Measurements from ENCODE around the gene SPEM1. TPM values are rescaled to one million over a fixed set of nuclear protein-coding genes. Genes with fewer than 3 reads are reported as not detected.

The SPEM1 gene
- total RNA-seq, 1 donor from 2014 or later, result 0.31 TPM

DNA sequence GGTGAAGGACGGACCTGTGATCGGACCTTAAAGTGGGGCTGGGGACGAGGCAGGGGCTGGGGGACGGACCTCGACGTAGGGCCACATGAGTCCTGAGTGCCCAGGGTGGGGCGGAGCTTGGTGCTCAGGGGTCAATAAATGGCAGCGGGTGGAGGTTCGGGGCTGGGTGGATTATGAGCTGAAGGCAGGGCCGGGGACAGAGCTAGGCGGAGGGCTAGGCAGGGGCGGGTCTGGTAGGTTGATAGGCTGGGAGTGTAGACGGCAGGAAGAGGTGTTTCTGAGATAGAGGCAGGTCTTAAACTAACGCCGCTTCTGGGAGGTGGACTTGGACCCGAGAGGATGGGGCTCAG lies 25.5 kb downstream of the SPEM1 start:
- H3K27me3 Mint-ChIP-seq, result peaks cover 47% of the 10 kb centered on the region
- H3K9me3 Mint-ChIP-seq, result no peaks in the 10 kb centered on the region
- DNase-seq (ENCODE audit: extremely low spot score, unreplicated experiment), result no peak
- TF ChIP-seq, protein P1, sequence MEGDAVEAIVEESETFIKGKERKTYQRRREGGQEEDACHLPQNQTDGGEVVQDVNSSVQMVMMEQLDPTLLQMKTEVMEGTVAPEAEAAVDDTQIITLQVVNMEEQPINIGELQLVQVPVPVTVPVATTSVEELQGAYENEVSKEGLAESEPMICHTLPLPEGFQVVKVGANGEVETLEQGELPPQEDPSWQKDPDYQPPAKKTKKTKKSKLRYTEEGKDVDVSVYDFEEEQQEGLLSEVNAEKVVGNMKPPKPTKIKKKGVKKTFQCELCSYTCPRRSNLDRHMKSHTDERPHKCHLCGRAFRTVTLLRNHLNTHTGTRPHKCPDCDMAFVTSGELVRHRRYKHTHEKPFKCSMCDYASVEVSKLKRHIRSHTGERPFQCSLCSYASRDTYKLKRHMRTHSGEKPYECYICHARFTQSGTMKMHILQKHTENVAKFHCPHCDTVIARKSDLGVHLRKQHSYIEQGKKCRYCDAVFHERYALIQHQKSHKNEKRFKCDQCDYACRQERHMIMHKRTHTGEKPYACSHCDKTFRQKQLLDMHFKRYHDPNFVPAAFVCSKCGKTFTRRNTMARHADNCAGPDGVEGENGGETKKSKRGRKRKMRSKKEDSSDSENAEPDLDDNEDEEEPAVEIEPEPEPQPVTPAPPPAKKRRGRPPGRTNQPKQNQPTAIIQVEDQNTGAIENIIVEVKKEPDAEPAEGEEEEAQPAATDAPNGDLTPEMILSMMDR (conservative IDR thresholded peaks at IDR 0.05), result no peak
- H3K36me3 Mint-ChIP-seq, result peaks cover 8% of the 10 kb centered on the region
- peak overlapping the region; percentile 82 for H3K27ac Mint-ChIP-seq
- peaks cover 26% of the 10 kb centered on the region for H3K4me1 Mint-ChIP-seq (ENCODE audit: unreplicated experiment)
- H3K4me3 Mint-ChIP-seq, result peak overlapping the region; percentile 89

DNA sequence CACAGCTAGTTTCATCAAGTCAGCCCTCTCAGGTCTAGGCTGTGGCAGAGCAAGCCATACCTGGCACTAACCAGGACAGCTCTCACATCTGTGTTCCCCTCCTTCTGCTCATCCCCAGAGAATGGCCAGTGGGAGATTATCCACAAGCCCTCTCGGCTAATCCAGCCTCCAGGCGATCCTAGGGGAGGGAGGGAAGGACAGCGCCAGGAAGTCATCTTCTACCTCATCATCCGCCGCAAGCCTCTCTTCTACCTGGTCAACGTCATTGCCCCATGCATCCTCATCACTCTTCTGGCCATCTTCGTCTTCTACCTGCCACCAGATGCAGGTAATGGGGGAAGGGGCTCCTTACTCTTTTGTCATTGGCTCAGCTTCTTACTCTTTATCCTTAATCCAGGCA lies 28.3 kb downstream of the SPEM1 start:
- TF ChIP-seq, protein P1 (conservative IDR thresholded peaks at IDR 0.05), result no peak
- Mint-ChIP-seq H3K9me3 (no peaks in the 10 kb centered on the region), H3K4me3 (no peak overlapping the region), H3K4me1 (ENCODE audit: unreplicated experiment) (peaks cover 17% of the 10 kb centered on the region), H3K27ac (no peak overlapping the region), H3K36me3 (peaks cover 11% of the 10 kb centered on the region), H3K27me3 (peaks cover 31% of the 10 kb centered on the region)
- no peak for DNase-seq (ENCODE audit: extremely low spot score, unreplicated experiment)

DNA sequence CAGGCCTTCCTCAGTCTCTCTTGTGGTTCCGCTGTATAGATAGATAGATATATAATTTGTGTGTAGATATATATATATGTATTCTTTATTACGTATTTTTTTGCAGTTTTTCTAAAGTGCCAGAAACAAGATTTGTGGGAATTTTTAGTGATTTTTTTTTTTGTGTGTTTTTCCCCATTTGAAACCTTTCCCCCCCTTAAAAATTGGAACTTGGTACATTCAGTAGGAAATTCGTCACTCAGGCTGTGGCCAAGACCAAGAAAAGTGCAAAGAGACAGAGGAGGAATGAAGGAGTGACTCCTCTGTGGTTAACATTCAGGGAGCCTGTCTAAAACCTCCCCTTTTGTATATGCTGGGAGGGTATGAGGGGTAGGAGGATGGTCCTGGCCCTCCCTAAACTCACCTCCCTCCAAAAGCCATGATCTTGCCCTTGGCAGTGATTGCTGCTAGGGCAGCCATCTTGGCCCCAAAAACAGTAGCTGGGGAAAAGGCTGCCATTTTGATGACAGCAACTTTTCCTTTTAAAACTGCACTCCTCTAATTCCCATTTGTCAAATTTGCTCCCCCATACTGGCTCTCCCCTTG lies 39.9 kb downstream of the SPEM1 start:
- Mint-ChIP-seq H3K27ac (peak overlapping the region; percentile 82), H3K27me3 (no peaks in the 10 kb centered on the region), H3K4me3 (peak overlapping the region; percentile 30), H3K4me1 (ENCODE audit: unreplicated experiment) (peaks cover 11% of the 10 kb centered on the region), H3K36me3 (peaks cover 8% of the 10 kb centered on the region), H3K9me3 (no peaks in the 10 kb centered on the region)
- TF ChIP-seq, protein P1 (conservative IDR thresholded peaks at IDR 0.05), result no peak
- DNase-seq (ENCODE audit: extremely low spot score, unreplicated experiment), result no peak

DNA sequence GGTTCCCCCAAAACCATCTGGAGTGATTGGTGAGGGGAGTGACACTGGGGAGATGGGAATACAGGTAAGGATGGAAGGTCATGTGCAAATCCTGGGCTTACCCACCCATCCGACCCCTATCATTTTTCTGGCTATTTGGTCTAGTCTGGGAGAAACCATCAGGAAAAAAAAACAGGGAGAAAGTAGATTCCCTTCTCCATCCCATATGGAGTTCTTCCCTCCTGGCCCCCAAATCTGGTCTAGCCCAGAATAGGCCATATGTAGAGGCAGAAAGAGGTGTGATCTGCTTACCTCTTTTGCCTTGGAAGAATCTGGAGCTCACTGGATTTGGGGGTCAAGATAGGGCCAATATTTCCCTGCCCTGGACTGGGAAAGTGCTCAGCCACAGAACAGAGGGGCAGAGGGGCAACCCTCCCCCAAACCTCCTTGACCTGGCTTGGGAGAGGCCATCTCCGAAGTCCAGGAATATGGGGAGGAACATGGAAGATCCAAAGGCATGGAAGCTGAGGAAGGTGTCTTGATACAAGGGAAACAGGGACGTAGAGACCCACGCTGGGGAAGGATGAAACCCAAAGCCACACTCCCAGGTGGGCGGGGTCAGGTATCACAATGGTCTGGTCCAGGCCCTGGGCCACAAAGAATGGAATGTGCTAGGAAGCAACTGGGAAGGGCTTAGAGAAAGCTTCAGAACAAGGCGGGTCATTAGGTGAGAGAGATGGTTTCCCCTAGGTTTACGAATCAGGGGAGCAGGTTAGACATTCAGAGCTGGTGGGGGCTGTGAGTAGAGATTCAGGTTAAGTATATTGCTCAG lies 40.9 kb downstream of the SPEM1 start:
- H3K4me1 Mint-ChIP-seq (ENCODE audit: unreplicated experiment), result peaks cover 5% of the 10 kb centered on the region
- H3K4me3 Mint-ChIP-seq, result no peak overlapping the region
- H3K27ac Mint-ChIP-seq, result peak overlapping the region; percentile 62
- TF ChIP-seq, protein P1 (conservative IDR thresholded peaks at IDR 0.05), result no peak
- no peaks in the 10 kb centered on the region for H3K27me3 Mint-ChIP-seq
- H3K36me3 Mint-ChIP-seq, result peaks cover 3% of the 10 kb centered on the region
- DNase-seq (ENCODE audit: extremely low spot score, unreplicated experiment), result no peak
- no peaks in the 10 kb centered on the region for H3K9me3 Mint-ChIP-seq

DNA sequence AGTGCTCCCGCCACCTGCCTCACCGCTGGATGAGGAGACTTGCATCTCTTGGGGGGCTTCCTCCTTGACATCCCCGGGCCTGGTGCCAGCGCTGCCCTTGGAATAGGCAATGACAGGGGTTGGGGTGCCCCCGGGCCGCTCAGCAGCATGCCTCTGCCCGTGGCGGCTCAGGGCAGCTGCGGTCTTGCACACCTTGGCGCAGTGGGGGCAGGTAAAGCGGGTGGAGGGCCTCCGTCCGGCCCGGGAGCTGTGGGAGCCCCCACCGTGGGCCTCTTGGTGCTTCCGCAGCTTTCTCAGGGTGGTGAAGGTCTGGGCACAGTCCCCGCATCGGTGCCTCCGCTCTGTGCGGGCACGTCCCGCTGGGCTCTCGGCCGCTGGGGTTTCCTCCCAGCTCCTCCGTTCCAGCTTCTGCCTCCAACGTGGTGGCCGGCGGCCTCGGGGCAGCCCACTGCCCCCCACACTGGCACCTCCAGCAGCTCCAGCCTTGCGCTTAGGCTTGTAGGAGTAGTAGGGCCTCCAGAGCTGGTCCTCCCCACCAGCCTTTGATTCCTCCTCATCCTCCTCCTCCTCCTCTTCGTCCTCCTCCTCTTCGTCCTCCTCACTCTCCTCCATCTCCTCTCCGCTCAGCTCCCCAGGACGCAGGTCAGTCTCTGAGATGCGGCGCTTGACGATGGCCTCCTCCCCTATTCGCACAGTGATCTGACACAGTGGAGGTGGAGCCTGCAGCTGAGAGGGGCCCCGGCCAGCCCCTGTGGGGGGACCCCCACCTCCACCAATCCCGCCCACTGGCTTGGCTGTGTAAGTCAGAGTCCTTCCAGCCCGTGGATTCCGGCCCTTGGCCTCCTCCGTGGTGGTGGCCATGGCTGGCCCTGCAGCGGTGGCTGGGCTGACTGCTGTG lies 42.6 kb downstream of the SPEM1 start:
- TF ChIP-seq, protein P1 (conservative IDR thresholded peaks at IDR 0.05), result no peak
- no peak for DNase-seq (ENCODE audit: extremely low spot score, unreplicated experiment)
- Mint-ChIP-seq H3K4me1 (ENCODE audit: unreplicated experiment) (peaks cover 5% of the 10 kb centered on the region), H3K9me3 (no peaks in the 10 kb centered on the region), H3K27ac (no peak overlapping the region), H3K4me3 (no peak overlapping the region), H3K27me3 (no peaks in the 10 kb centered on the region), H3K36me3 (peaks cover 3% of the 10 kb centered on the region)

Data from type B pancreatic cell (in vitro differentiated cells).